ENCODE measurements around the gene GLIPR1L2. TPM values are rescaled to one million over a fixed set of nuclear protein-coding genes. Genes with fewer than 3 reads are reported as not detected.

GLIPR1L2 gene
- total and polyA plus RNA-seq, 10 of the 15 experiments (the other 5 are each of a cell fraction or from before 2014, with no cell fraction given), result 0.04 to 0.39 (median 0.09) TPM; not detected in 3

GRCh38 chr12:75471902-75472890 is 81.3 kb downstream of the GLIPR1L2 start:
- FAIRE-seq, result peak; percentile 13
- ATAC-seq, result peak; percentile 55
- Histone ChIP-seq H3K27ac (ENCODE audit: control insufficient read depth, insufficient read depth) (no peak overlapping the region), H3K9me3 (replicated peaks; ENCODE audit: control insufficient read depth, insufficient read depth, low read length) (no peaks in the 10 kb centered on the region), H3K4me2 (ENCODE audit: control insufficient read depth, insufficient read depth) (no peak overlapping the region), H3K9ac (ENCODE audit: control insufficient read depth, insufficient read depth, low read length) (no peak overlapping the region), H3K4me1 (ENCODE audit: control insufficient read depth, insufficient read depth, low read length) (no peaks in the 10 kb centered on the region), H3K4me3 (no peak overlapping the region), H4K20me1 (ENCODE audit: control insufficient read depth, insufficient read depth) (no peaks in the 10 kb centered on the region), H3K27me3 (replicated peaks in 1 of 2; ENCODE audit: control insufficient read depth in 2 of 2, insufficient read depth in 2 of 2, low read length in 1 of 2) (no peaks in the 10 kb centered on the region), H2AFZ (ENCODE audit: control insufficient read depth, low read depth, low read length) (no peak overlapping the region), H3K36me3 (ENCODE audit: control insufficient read depth in 2 of 2, insufficient read depth in 2 of 2, low read length in 1 of 2) (no peaks in the 10 kb centered on the region), H3K79me2 (ENCODE audit: control insufficient read depth, insufficient read depth, low read length) (no peaks in the 10 kb centered on the region)
- intact Hi-C loops (cut with micrococcal nuclease; ENCODE audit: unreplicated experiment), result no loop called here
- 66% methylated on average over 6 of the region's 6 CpGs for WGBS (ENCODE audit: insufficient coverage, insufficient replicate concordance, low lambda C conversion rate, missing lambda C conversion rate)
- in situ Hi-C loops (cut with MboI), result no loop called here
- ChIA-PET RAD21 (ENCODE audit: unreplicated experiment) (interaction anchor here (1.2 kb wide), 1 partner anchor 12 kb away, joined by 7 read pairs; no protein-coding TSS in a partner anchor), POLR2A (interaction anchor here (1.2 kb wide), 1 partner anchor 11 kb away, joined by 4 read pairs; no protein-coding TSS in a partner anchor), SMC1A (ENCODE audit: uncharacterized antibody, unreplicated experiment) (interaction anchor here (0.7 to 1.7 kb wide), 3 partner anchors 33 to 81 kb away, joined by 3 to 5 read pairs (median 5); partner anchors contain the start of gene GLIPR1L2), CTCF (interaction anchor here (0.7 to 4.2 kb wide), 3 partner anchors 12 to 68 kb away, joined by 3 to 31 read pairs (median 3); no protein-coding TSS in a partner anchor)
- no peak for DNase-seq (ENCODE audit: low read depth, low spot score)
- no TSS peak for BruUV-seq (replicated peaks)
- TF ChIP-seq CUX1 (IDR thresholded peaks at IDR 0.05; ENCODE audit: insufficient replicate concordance, low read depth, low read length), result no peak
- TF ChIP-seq SRF (IDR thresholded peaks at IDR 0.05; ENCODE audit: low read depth in 2 of 2, low read length in 2 of 2), result no peak
- peak; percentile 50; the same call in 1 of the 2 replicates for TF ChIP-seq SPI1 (IDR thresholded peaks at IDR 0.05; ENCODE audit: borderline replicate concordance, insufficient read depth, low read depth, low read length)
- no peak for TF ChIP-seq ZNF592 (IDR thresholded peaks at IDR 0.05)
- no peak for TF ChIP-seq DPF2 (IDR thresholded peaks at IDR 0.05)
- no peak for TF ChIP-seq ESRRA (IDR thresholded peaks at IDR 0.05; ENCODE audit: low read length)
- no peak for TF ChIP-seq ZBTB40 (IDR thresholded peaks at IDR 0.05; ENCODE audit: borderline replicate concordance)

All from GM12878 (cell line).